Left ventricle myocardium inferior (tissue), 1 donor: ENCODE results near the gene ELP4. TPM values are rescaled to one million over a fixed set of nuclear protein-coding genes. Genes with fewer than 3 reads are reported as not detected.

Experiments
- DNase-seq: peaks from one replicate; pipeline ENCODE4 v3.0.0-alpha.2; 2020
- H3K27ac ChIP-seq: fragments of 200-600 bp; replicated peaks from 2 replicates; pipeline ENCODE4 v1.8.0; 2021
- H3K27me3 ChIP-seq: fragments of 200-600 bp; 2 replicates; pipeline ENCODE4 v1.8.0; 2021; ENCODE audit warnings: low read depth
- H3K36me3 ChIP-seq: fragments of 200-600 bp; 2 replicates; pipeline ENCODE4 v1.8.0; 2021
- H3K4me1 ChIP-seq: fragments of 200-600 bp; 2 replicates; pipeline ENCODE4 v1.8.0; 2021
- H3K4me3 ChIP-seq: fragments of 200-600 bp; 2 replicates; pipeline ENCODE4 v1.8.0; 2021; ENCODE audit warnings: mild to moderate bottlenecking, moderate library complexity
- H3K9me3 ChIP-seq: fragments of 200-600 bp; replicated peaks from 2 replicates; pipeline ENCODE4 v1.8.0; 2021
- CTCF ChIP-seq: fragments of 200-600 bp; IDR thresholded peaks from 2 replicates; pipeline ENCODE4 v1.8.0; 2021; ENCODE audit warnings: antibody characterized with exemption, mild to moderate bottlenecking, borderline replicate concordance
- intact Hi-C: fragments of 100-400 bp; cut with micrococcal nuclease; formaldehyde crosslinking; loops from one replicate; pipeline ENCODE4 v1.11.0; 2022
- total RNA-seq: library from RNA; stranded (reverse); fragmentation: NEBNext Ultra II Directional; extraction: Animal tissue kit (Norgen Biotek cat#: 25700); gene quantifications from one replicate; pipeline ENCODE4 v1.2.1, GENCODE V29; 2021
- donor health status: DM: no; HTN: yes; CAD: no; lungs with severe emphysema.

Gene ELP4
- total RNA-seq, 1 donor from 2014 or later, result 13.6 TPM

GRCh38 chr11:31772412-31772811, 262.8 kb downstream of the ELP4 start:
- no peak overlapping the region for H3K27ac ChIP-seq
- no peak for TF ChIP-seq CTCF
- no peak for DNase-seq
- intact Hi-C loops, result no loop called here
- no peak overlapping the region for H3K4me3 ChIP-seq
- H3K36me3 ChIP-seq, result peaks cover 8% of the 10 kb centered on the region
- no peaks in the 10 kb centered on the region for H3K4me1 ChIP-seq
- H3K27me3 ChIP-seq, result no peaks in the 10 kb centered on the region
- H3K9me3 ChIP-seq, result peaks cover 10% of the 10 kb centered on the region

- peaks cover 12% of the 10 kb centered on the region for H3K4me1 ChIP-seq
- intact Hi-C loops, result no loop called here
- H3K9me3 ChIP-seq, result peaks cover 12% of the 10 kb centered on the region
- TF ChIP-seq CTCF, result no peak
- DNase-seq, result no peak
- no peak overlapping the region for H3K27ac ChIP-seq
- peaks cover 7% of the 10 kb centered on the region for H3K36me3 ChIP-seq
- H3K4me3 ChIP-seq, result no peak overlapping the region
- H3K27me3 ChIP-seq, result no peaks in the 10 kb centered on the region
Observed at GRCh38 chr11:31779374-31779791, 269.8 kb downstream of the ELP4 start.

GRCh38 chr11:31780078-31780477, 270.5 kb downstream of the ELP4 start:
- no peaks in the 10 kb centered on the region for H3K27me3 ChIP-seq
- intact Hi-C loops, result no loop called here
- no peak for DNase-seq
- H3K36me3 ChIP-seq, result peaks cover 7% of the 10 kb centered on the region
- peaks cover 12% of the 10 kb centered on the region for H3K9me3 ChIP-seq
- no peak for TF ChIP-seq CTCF
- no peak overlapping the region for H3K4me3 ChIP-seq
- H3K27ac ChIP-seq, result no peak overlapping the region
- peaks cover 12% of the 10 kb centered on the region for H3K4me1 ChIP-seq

- no peak for DNase-seq
- Histone ChIP-seq H3K4me1 (peaks cover 12% of the 10 kb centered on the region), H3K27ac (no peak overlapping the region), H3K36me3 (peaks cover 7% of the 10 kb centered on the region), H3K4me3 (no peak overlapping the region), H3K9me3 (peaks cover 12% of the 10 kb centered on the region), H3K27me3 (no peaks in the 10 kb centered on the region)
- TF ChIP-seq CTCF, result no peak
- intact Hi-C loops, result no loop called here
Observed at GRCh38 chr11:31780480-31780971, 271.0 kb downstream of the ELP4 start.

- TF ChIP-seq CTCF, result no peak
Observed at GRCh38 chr11:31782257-31782656, 272.7 kb downstream of the ELP4 start.

More at GRCh38 chr11:31782257-31782656, 272.7 kb downstream of the ELP4 start:
- no peaks in the 10 kb centered on the region for H3K27me3 ChIP-seq
- peaks cover 4% of the 10 kb centered on the region for H3K36me3 ChIP-seq
- no peak overlapping the region for H3K27ac ChIP-seq
- peaks cover 12% of the 10 kb centered on the region for H3K4me1 ChIP-seq
- peaks cover 4% of the 10 kb centered on the region for H3K9me3 ChIP-seq
- DNase-seq, result no peak
- intact Hi-C loops, result no loop called here
- no peak overlapping the region for H3K4me3 ChIP-seq
